PFSK-1 (cell line): ENCODE results near the gene SSH3.
A peak's percentile ranks its signal among the peaks of the same experiment; 100 is the strongest.

Experiments used
- FOXP2 ChIP-seq: optimal IDR thresholded peaks from 2 replicates; pipeline ENCODE3; 2011; ENCODE audit warnings: borderline replicate concordance, control low read depth, inconsistent platforms; ENCODE audit not compliant: insufficient read depth; ENCODE audit errors: extremely low read length, extremely low read depth
- POLR2AphosphoS5 ChIP-seq: IDR thresholded peaks from 2 replicates; pipeline ENCODE4 v1.6.1; 2012; ENCODE audit warnings: low read depth, mild to moderate bottlenecking, control low read depth, low read length, moderate library complexity
- REST ChIP-seq, 2 experiments: IDR thresholded peaks; 2 replicates each; pipeline versions ENCODE4 v1.6.1 to v1.8.0; 2011 to 2012; ENCODE audit warnings: low read depth in 2 of 2, low read length in 2 of 2, control low read depth in 1 of 2, inconsistent platforms in 1 of 2, mild to moderate bottlenecking in 1 of 2, moderate library complexity in 1 of 2; ENCODE audit not compliant: insufficient read depth in 1 of 2
- SIN3A ChIP-seq: IDR thresholded peaks from 2 replicates; pipeline ENCODE4 v1.6.1; 2012; ENCODE audit warnings: mild to moderate bottlenecking, low read length, moderate library complexity, borderline replicate concordance; ENCODE audit not compliant: insufficient read depth
- TAF1 ChIP-seq: IDR thresholded peaks from 2 replicates; pipeline ENCODE4 v1.6.1; 2012; ENCODE audit warnings: low read length, control low read depth, borderline replicate concordance; ENCODE audit not compliant: insufficient read depth

The SSH3 gene

GRCh38 chr11:67356387-67356863 is 53.1 kb downstream of the SSH3 start:
- TF ChIP-seq FOXP2 = no peak

- TF ChIP-seq REST (IDR thresholded peaks at IDR 0.05; ENCODE audit: insufficient read depth in 1 of 2, low read depth in 2 of 2, low read length in 2 of 2) (no peak), FOXP2 (peak; percentile 12), TAF1 (no peak), POLR2AphosphoS5 (no peak), SIN3A (no peak)
Observed at GRCh38 chr11:67356864-67357561, 53.7 kb downstream of the SSH3 start.

GRCh38 chr11:67357831-67358670 is 54.7 kb downstream of the SSH3 start:
- no peak for TF ChIP-seq SIN3A
- no peak for TF ChIP-seq POLR2AphosphoS5
- TF ChIP-seq FOXP2 = no peak
- TF ChIP-seq TAF1 = no peak
- TF ChIP-seq REST (IDR thresholded peaks at IDR 0.05; ENCODE audit: insufficient read depth in 1 of 2, low read depth in 2 of 2, low read length in 2 of 2) = no peak
